Measurements from ENCODE around the gene EIF6. TPM values are rescaled to one million over a fixed set of nuclear protein-coding genes. Genes with fewer than 3 reads are reported as not detected.

Gene EIF6
- total and polyA plus RNA-seq, 2 of the 8 experiments (the other 6 are each of a cell fraction or from before 2014, with no cell fraction given) = 184 to 319 TPM

DNA sequence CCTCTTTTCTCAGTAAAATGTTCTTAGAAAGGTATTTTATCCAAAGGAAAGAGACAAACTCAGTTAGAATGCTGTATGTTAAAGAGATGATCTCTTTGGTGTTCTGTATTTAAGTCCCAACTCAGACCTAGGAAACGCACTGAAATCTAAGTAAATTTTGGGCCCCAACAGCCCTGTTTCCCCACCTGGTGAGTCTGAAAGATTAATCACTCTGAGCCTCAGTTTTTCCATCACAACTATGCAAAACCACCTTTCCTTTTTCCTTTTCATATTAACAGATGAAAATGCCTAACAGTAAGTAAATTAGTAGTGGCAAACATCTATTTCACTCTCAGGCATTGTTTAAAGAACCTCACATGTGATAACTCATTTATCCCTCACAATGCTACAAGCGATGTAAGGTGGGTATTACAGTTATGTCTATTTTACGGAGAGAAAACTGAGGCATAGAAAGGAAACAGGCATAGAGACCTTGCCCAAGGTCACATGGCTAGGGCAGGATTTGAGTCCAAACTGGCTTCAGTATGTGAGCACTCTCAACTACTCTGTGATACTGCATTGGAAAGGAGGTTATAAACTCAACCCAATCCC lies 43.6 kb upstream of the EIF6 start (continued):
- TF ChIP-seq, protein P1, sequence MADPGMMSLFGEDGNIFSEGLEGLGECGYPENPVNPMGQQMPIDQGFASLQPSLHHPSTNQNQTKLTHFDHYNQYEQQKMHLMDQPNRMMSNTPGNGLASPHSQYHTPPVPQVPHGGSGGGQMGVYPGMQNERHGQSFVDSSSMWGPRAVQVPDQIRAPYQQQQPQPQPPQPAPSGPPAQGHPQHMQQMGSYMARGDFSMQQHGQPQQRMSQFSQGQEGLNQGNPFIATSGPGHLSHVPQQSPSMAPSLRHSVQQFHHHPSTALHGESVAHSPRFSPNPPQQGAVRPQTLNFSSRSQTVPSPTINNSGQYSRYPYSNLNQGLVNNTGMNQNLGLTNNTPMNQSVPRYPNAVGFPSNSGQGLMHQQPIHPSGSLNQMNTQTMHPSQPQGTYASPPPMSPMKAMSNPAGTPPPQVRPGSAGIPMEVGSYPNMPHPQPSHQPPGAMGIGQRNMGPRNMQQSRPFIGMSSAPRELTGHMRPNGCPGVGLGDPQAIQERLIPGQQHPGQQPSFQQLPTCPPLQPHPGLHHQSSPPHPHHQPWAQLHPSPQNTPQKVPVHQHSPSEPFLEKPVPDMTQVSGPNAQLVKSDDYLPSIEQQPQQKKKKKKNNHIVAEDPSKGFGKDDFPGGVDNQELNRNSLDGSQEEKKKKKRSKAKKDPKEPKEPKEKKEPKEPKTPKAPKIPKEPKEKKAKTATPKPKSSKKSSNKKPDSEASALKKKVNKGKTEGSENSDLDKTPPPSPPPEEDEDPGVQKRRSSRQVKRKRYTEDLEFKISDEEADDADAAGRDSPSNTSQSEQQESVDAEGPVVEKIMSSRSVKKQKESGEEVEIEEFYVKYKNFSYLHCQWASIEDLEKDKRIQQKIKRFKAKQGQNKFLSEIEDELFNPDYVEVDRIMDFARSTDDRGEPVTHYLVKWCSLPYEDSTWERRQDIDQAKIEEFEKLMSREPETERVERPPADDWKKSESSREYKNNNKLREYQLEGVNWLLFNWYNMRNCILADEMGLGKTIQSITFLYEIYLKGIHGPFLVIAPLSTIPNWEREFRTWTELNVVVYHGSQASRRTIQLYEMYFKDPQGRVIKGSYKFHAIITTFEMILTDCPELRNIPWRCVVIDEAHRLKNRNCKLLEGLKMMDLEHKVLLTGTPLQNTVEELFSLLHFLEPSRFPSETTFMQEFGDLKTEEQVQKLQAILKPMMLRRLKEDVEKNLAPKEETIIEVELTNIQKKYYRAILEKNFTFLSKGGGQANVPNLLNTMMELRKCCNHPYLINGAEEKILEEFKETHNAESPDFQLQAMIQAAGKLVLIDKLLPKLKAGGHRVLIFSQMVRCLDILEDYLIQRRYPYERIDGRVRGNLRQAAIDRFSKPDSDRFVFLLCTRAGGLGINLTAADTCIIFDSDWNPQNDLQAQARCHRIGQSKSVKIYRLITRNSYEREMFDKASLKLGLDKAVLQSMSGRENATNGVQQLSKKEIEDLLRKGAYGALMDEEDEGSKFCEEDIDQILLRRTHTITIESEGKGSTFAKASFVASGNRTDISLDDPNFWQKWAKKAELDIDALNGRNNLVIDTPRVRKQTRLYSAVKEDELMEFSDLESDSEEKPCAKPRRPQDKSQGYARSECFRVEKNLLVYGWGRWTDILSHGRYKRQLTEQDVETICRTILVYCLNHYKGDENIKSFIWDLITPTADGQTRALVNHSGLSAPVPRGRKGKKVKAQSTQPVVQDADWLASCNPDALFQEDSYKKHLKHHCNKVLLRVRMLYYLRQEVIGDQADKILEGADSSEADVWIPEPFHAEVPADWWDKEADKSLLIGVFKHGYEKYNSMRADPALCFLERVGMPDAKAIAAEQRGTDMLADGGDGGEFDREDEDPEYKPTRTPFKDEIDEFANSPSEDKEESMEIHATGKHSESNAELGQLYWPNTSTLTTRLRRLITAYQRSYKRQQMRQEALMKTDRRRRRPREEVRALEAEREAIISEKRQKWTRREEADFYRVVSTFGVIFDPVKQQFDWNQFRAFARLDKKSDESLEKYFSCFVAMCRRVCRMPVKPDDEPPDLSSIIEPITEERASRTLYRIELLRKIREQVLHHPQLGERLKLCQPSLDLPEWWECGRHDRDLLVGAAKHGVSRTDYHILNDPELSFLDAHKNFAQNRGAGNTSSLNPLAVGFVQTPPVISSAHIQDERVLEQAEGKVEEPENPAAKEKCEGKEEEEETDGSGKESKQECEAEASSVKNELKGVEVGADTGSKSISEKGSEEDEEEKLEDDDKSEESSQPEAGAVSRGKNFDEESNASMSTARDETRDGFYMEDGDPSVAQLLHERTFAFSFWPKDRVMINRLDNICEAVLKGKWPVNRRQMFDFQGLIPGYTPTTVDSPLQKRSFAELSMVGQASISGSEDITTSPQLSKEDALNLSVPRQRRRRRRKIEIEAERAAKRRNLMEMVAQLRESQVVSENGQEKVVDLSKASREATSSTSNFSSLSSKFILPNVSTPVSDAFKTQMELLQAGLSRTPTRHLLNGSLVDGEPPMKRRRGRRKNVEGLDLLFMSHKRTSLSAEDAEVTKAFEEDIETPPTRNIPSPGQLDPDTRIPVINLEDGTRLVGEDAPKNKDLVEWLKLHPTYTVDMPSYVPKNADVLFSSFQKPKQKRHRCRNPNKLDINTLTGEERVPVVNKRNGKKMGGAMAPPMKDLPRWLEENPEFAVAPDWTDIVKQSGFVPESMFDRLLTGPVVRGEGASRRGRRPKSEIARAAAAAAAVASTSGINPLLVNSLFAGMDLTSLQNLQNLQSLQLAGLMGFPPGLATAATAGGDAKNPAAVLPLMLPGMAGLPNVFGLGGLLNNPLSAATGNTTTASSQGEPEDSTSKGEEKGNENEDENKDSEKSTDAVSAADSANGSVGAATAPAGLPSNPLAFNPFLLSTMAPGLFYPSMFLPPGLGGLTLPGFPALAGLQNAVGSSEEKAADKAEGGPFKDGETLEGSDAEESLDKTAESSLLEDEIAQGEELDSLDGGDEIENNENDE (IDR thresholded peaks at IDR 0.05; ENCODE audit: insufficient replicate concordance, low read length) = no peak
- TF ChIP-seq SP4 (IDR thresholded peaks at IDR 0.05; ENCODE audit: low read length) = no peak
- TF ChIP-seq CREB1 (IDR thresholded peaks at IDR 0.05) = no peak
- no peak for TF ChIP-seq SP1 (IDR thresholded peaks at IDR 0.05; ENCODE audit: low read depth, low read length)
- no peak for TF ChIP-seq FOSL1 (IDR thresholded peaks at IDR 0.05; ENCODE audit: insufficient read depth, low read depth, low read length)
- TF ChIP-seq, protein P2, sequence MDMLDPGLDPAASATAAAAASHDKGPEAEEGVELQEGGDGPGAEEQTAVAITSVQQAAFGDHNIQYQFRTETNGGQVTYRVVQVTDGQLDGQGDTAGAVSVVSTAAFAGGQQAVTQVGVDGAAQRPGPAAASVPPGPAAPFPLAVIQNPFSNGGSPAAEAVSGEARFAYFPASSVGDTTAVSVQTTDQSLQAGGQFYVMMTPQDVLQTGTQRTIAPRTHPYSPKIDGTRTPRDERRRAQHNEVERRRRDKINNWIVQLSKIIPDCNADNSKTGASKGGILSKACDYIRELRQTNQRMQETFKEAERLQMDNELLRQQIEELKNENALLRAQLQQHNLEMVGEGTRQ (IDR thresholded peaks at IDR 0.05; ENCODE audit: low read length) = no peak
- TF ChIP-seq NRF1 (IDR thresholded peaks at IDR 0.05; ENCODE audit: low read depth, low read length) = no peak
- TF ChIP-seq EP300 (IDR thresholded peaks at IDR 0.05; ENCODE audit: borderline replicate concordance in 1 of 2, low read depth in 2 of 2, low read length in 2 of 2) = no peak
- no peak for TF ChIP-seq POU5F1 (IDR thresholded peaks at IDR 0.05; ENCODE audit: low read depth, low read length)
- no peak for TF ChIP-seq TCF12 (IDR thresholded peaks at IDR 0.05; ENCODE audit: low read depth, low read length)
- no peak for TF ChIP-seq RBBP5 (IDR thresholded peaks at IDR 0.05; ENCODE audit: borderline replicate concordance, low read depth, low read length)

Measured in H1 (cell line).